ENCODE data around the gene CHD1L. TPM values are rescaled to one million over a fixed set of nuclear protein-coding genes. Genes with fewer than 3 reads are reported as not detected.

Gene CHD1L
- total and polyA plus RNA-seq, 2 experiments from 2014 or later: 29.8 to 43.9 TPM

- no peaks in the 10 kb centered on the region for H3K79me2 ChIP-seq (replicated peaks; ENCODE audit: insufficient read depth)
- Mint-ChIP-seq H3K27ac (no peak overlapping the region), H3K4me1 (no peaks in the 10 kb centered on the region), H3K4me3 (no peak overlapping the region), H3K9me3 (no peaks in the 10 kb centered on the region), H3K36me3 (ENCODE audit: low read depth) (no peaks in the 10 kb centered on the region), H3K27me3 (ENCODE audit: insufficient read depth, low read depth, poor library complexity) (no peaks in the 10 kb centered on the region)
- H3K4me3 ChIP-seq: no peak overlapping the region
- H3K27me3 ChIP-seq (ENCODE audit: insufficient read depth): no peaks in the 10 kb centered on the region
- no peak for ATAC-seq
- no peaks in the 10 kb centered on the region for H3K36me3 ChIP-seq (ENCODE audit: insufficient read depth)
- no peaks in the 10 kb centered on the region for H4K20me1 ChIP-seq (replicated peaks; ENCODE audit: insufficient read depth)
- H3K4me1 ChIP-seq (ENCODE audit: insufficient read depth): no peaks in the 10 kb centered on the region
- DNase-seq (ENCODE audit: low spot score): no peak
- H3F3A ChIP-seq (replicated peaks; ENCODE audit: low read depth): no peaks in the 10 kb centered on the region
- H3K9me2 ChIP-seq (ENCODE audit: insufficient read depth): 0 out of 2 replicates have a peak, but pooled peaks cover 3% of the 10 kb centered on the region
- TF ChIP-seq ZNF462 (CRISPR knock-in tag; IDR thresholded peaks at IDR 0.05) (no peak), REST (IDR thresholded peaks at IDR 0.05; ENCODE audit: unreplicated experiment) (no peak), ZNF331 (CRISPR knock-in tag; IDR thresholded peaks at IDR 0.05; ENCODE audit: low read depth) (no peak), CTCF (conservative IDR thresholded peaks at IDR 0.05; ENCODE audit: low read depth in 2 of 2) (no peak), EZH2phosphoT487 (IDR thresholded peaks at IDR 0.05; ENCODE audit: unreplicated experiment) (no peak), NANOG (IDR thresholded peaks at IDR 0.05; ENCODE audit: borderline replicate concordance) (no peak), ZNF114 (CRISPR knock-in tag; IDR thresholded peaks at IDR 0.05) (no peak), ETS1 (IDR thresholded peaks at IDR 0.05) (no peak), CREB1 (CRISPR knock-in tag; IDR thresholded peaks at IDR 0.05; ENCODE audit: low read depth) (no peak), EZH2 (IDR thresholded peaks at IDR 0.05; ENCODE audit: low read depth, unreplicated experiment) (no peak), POLR2AphosphoS5 (IDR thresholded peaks at IDR 0.05; ENCODE audit: low read depth) (no peak)
- H2AFZ ChIP-seq: no peak overlapping the region
- H3K4me2 ChIP-seq: no peak overlapping the region
- H3K27ac ChIP-seq (ENCODE audit: low read depth): no peak overlapping the region
Measured at GRCh38 chr1:147217141-147217540, 25.3 kb upstream of the CHD1L start.

All from GM23338 (cell line).